Left lung (tissue), 10 donors: ENCODE measurements around the gene GHRL. TPM values are rescaled to one million over a fixed set of nuclear protein-coding genes. Genes with fewer than 3 reads are reported as not detected.
A peak's percentile ranks its signal among the peaks of the same experiment; 100 is the strongest.

Source experiments
- ATAC-seq: fragments of 200-7000 bp; cut with Tn5 transposase; one replicate; pipeline ENCODE4 v1.9.1; 2020; ENCODE audit warnings: moderate library complexity
- DNase-seq, 4 donors: peaks; one replicate each; pipeline ENCODE4 v3.0.0-alpha.2; 2013 to 2020
- H3K27ac ChIP-seq, 2 donors: fragments of 200-600 bp; sonication (generic) in 1 of 2; one replicate each; pipeline versions ENCODE4 v1.5.0 to v1.8.0; 2020 to 2021
- H3K27me3 ChIP-seq, 2 donors: fragments of 200-600 bp; sonication (generic) in 1 of 2; one replicate each; pipeline versions ENCODE4 v1.5.0 to v1.8.0; 2020 to 2021
- H3K36me3 ChIP-seq, 2 donors: fragments of 200-600 bp; sonication (generic) in 1 of 2; one replicate each; pipeline versions ENCODE4 v1.5.0 to v1.8.0; 2020 to 2021
- H3K4me1 ChIP-seq, 2 donors: fragments of 200-600 bp; one replicate each; pipeline ENCODE4 v1.8.0; 2021
- H3K4me3 ChIP-seq, 2 donors: fragments of 200-600 bp; sonication (generic) in 1 of 2; one replicate each; pipeline versions ENCODE4 v1.5.0 to v1.8.0; 2020 to 2021; ENCODE audit warnings: mild to moderate bottlenecking in 1 of 2
- H3K9me3 ChIP-seq, 2 donors: fragments of 200-600 bp; sonication (generic) in 1 of 2; one replicate each; pipeline versions ENCODE4 v1.5.0 to v1.8.0; 2020 to 2021
- intact Hi-C, 2 donors: fragments of 100-400 bp; cut with DNase I; formaldehyde crosslinking; loops; one replicate each; pipeline versions ENCODE4 v1.11.2 to v1.14.2; 2022
- polyA plus RNA-seq, 6 donors: library from polyadenylated mRNA; unstranded; fragments of 120-200 nt; gene quantifications; one replicate each; pipeline ENCODE4 v1.2.1, GENCODE V29; 2013; ENCODE audit not compliant: insufficient read length in 6 of 6
- total RNA-seq, 2 donors: library from RNA; stranded (reverse); fragmentation: NEBNext Ultra II Directional; extraction: Animal tissue kit (Norgen Biotek cat#: 25700); gene quantifications; one replicate each; pipeline ENCODE4 v1.2.1, GENCODE V29; 2021
- TF ChIP-seq, protein P1 (sequence below), 2 donors: fragments of 200-600 bp; sonication (generic) in 1 of 2; IDR thresholded peaks; one replicate each; pipeline versions ENCODE4 v1.5.0 to v1.8.0; 2021; ENCODE audit warnings: antibody characterized with exemption in 2 of 2
- donor health status: DM: no; HTN: yes; CAD: no.
- donor health status: DM: no; HTN: no; CAD: no.

Gene GHRL
- total and polyA plus RNA-seq, 8 donors: 0.17 to 195 (median 114) TPM

GRCh38 chr3:10286133-10286524 lies 6.6 kb downstream of the GHRL start:
- Histone ChIP-seq H3K4me1 (peaks cover 0 to 12% of the 10 kb centered on the region in 2 donors), H3K27me3 (no peaks in the 10 kb centered on the region), H3K27ac (no peak overlapping the region), H3K36me3 (peaks cover 0 to 77% of the 10 kb centered on the region in 2 donors), H3K4me3 (no peak overlapping the region), H3K9me3 (no peaks in the 10 kb centered on the region)
- peak in 1 of 4 donors; percentile 39 for DNase-seq
- ATAC-seq: peak; percentile 45
- intact Hi-C loops: no loop called here
- TF ChIP-seq, protein P1, sequence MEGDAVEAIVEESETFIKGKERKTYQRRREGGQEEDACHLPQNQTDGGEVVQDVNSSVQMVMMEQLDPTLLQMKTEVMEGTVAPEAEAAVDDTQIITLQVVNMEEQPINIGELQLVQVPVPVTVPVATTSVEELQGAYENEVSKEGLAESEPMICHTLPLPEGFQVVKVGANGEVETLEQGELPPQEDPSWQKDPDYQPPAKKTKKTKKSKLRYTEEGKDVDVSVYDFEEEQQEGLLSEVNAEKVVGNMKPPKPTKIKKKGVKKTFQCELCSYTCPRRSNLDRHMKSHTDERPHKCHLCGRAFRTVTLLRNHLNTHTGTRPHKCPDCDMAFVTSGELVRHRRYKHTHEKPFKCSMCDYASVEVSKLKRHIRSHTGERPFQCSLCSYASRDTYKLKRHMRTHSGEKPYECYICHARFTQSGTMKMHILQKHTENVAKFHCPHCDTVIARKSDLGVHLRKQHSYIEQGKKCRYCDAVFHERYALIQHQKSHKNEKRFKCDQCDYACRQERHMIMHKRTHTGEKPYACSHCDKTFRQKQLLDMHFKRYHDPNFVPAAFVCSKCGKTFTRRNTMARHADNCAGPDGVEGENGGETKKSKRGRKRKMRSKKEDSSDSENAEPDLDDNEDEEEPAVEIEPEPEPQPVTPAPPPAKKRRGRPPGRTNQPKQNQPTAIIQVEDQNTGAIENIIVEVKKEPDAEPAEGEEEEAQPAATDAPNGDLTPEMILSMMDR (IDR thresholded peaks at IDR 0.05): no peak

DNA sequence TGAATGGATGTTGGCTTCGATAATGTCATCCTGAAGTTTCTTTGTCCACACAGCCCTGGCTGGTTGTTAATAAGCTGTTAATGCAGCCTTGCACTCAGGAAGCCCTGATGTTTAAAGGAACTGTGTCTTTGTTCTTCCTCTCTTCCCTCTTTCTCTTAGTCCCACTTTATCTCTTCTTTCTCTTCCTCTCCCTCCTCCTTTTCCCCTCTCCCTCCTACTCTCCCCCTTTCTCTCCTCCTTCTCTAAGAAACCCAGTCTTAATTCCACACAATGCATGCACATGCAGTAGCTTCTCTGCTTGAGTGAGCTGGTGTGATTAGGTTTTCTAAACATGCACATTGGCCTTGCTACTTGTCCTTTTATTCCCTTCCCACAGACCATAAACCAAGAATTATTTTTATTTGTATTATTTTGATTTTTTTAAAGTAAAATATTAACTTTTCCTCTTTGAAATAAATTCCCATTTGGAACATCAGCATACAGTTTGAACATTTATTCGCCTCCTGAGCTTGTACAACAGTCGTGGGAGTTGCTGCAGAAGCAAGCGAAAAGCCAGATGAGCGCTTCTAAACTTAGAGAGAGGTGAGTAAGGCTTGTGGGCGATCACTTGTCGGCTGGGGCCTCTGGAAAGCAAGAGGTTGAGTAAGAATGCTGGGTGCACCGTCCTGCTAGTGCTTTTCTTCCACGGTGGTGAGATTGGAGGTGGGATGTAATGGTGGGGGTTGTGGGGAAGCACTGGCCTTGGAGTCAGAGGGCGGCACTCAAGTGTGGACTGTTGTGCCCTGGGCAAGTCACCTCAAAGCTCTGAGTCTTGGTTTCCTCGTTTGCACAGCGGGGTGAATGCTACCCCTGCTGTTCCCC lies 7.2 kb downstream of the GHRL start:
- Histone ChIP-seq H3K4me1 (peaks cover 0 to 12% of the 10 kb centered on the region in 2 donors), H3K27ac (no peak overlapping the region), H3K9me3 (no peaks in the 10 kb centered on the region), H3K4me3 (no peak overlapping the region), H3K36me3 (peaks cover 0 to 83% of the 10 kb centered on the region in 2 donors), H3K27me3 (no peaks in the 10 kb centered on the region)
- intact Hi-C loops: no loop called here
- ATAC-seq (peak; percentile 8), DNase-seq (no peak)
- TF ChIP-seq, protein P1 (IDR thresholded peaks at IDR 0.05): no peak

DNA sequence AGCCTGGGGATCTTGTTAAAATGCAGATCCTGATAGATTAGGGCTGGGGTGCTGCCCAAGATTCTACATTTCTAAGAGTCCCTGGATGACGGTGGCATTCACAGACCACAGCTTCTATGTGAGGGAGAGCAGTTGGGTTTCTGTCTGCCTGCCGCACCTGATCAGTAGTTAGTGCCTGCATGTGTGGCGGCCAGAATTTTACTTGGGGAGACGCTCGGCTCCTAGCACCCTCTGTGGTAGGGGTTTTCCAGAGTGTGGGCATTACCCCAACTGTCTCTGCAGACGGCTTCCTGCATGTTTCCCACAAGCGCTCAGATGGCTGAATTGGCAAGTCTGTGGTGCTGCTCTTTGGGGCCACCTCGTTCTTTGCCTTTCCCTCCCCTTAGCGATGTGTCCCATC lies 8.3 kb downstream of the GHRL start:
- peaks cover 0 to 86% of the 10 kb centered on the region in 2 donors for H3K36me3 ChIP-seq
- no peak for ATAC-seq
- H3K27me3 ChIP-seq: no peaks in the 10 kb centered on the region
- no peaks in the 10 kb centered on the region for H3K9me3 ChIP-seq
- peaks cover 0 to 12% of the 10 kb centered on the region in 2 donors for H3K4me1 ChIP-seq
- no peak for DNase-seq
- TF ChIP-seq, protein P1 (IDR thresholded peaks at IDR 0.05): no peak
- intact Hi-C loops: no loop called here
- H3K4me3 ChIP-seq: no peak overlapping the region
- no peak overlapping the region for H3K27ac ChIP-seq

GRCh38 chr3:10283638-10284037 lies 9.1 kb downstream of the GHRL start:
- TF ChIP-seq, protein P1 (IDR thresholded peaks at IDR 0.05): no peak
- no peak overlapping the region for H3K4me3 ChIP-seq
- intact Hi-C loops: no loop called here
- peaks cover 0 to 12% of the 10 kb centered on the region in 2 donors for H3K4me1 ChIP-seq
- no peaks in the 10 kb centered on the region for H3K27me3 ChIP-seq
- peaks cover 0 to 86% of the 10 kb centered on the region in 2 donors for H3K36me3 ChIP-seq
- H3K9me3 ChIP-seq: no peaks in the 10 kb centered on the region
- H3K27ac ChIP-seq: no peak overlapping the region
- ATAC-seq (peak; percentile 37), DNase-seq (peak in 2 of 4 donors; percentile 27 to 76)

GRCh38 chr3:10281951-10282350 lies 10.8 kb downstream of the GHRL start:
- Histone ChIP-seq H3K4me1 (peaks cover 0 to 12% of the 10 kb centered on the region in 2 donors), H3K27me3 (no peaks in the 10 kb centered on the region), H3K4me3 (no peak overlapping the region), H3K36me3 (peaks cover 0 to 86% of the 10 kb centered on the region in 2 donors), H3K9me3 (no peaks in the 10 kb centered on the region), H3K27ac (no peak overlapping the region)
- TF ChIP-seq, protein P1 (IDR thresholded peaks at IDR 0.05): no peak
- DNase-seq (no peak), ATAC-seq (no peak)
- intact Hi-C loops: no loop called here
